Erythroblast (primary cell): ENCODE data around the gene ACTG1.

Source experiments
- GATA1 ChIP-seq: IDR thresholded peaks from 2 replicates; pipeline ENCODE4 v1.6.1; 2011; ENCODE audit warnings: low read depth, mild to moderate bottlenecking, control low read depth, low read length, moderate library complexity
- POLR2A ChIP-seq: IDR thresholded peaks from 2 replicates; pipeline ENCODE4 v1.6.1; 2011; ENCODE audit warnings: mild to moderate bottlenecking, low read length

DNA sequence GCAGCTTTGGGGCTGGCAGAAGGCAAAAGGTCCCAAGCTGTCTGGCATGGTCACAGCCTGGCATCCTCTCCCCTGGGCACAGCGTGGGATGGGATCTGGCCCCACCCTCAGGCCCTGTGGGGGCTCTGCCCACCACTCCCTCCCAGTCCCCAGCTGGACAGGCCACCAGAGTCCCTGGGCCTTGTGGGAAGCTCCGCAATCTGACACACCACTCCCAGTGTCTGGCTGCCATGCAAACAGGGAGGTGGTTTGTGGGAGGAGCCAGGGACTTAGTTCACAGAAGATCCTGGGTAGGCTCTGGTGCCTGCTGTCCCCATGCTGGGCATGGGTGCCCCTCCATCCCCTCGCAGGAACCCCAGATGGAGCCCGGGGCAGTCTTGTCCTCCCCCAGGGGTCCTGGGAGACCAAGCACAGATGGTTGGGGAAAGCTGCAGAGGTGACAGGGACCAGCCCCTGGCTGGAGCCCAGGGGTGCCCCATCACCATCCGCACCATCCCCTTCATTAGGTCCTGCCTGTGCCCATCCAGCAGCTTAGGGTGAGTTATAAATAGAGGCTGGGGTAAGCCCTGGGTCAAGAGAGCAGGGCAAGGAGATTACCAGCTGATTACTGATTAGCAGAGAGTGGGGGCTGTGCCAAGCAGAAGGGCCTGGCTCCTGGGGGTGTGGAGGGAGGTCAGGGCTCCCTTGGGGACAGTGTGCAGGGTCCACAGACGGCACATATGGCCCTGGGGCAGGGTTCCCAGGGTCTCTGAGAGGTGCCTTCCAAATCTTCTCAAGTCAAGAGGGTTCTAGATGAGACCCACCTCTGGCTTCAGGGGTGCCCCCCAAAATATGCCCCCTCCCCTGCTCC lies 21.8 kb upstream of the ACTG1 start:
- TF ChIP-seq POLR2A (no peak), GATA1 (no peak)
